HCT116 (cell line): Measurements from ENCODE around the gene INHBE. TPM values are rescaled to one million over a fixed set of nuclear protein-coding genes. Genes with fewer than 3 reads are reported as not detected.
A peak's percentile ranks its signal among the peaks of the same experiment; 100 is the strongest.

Experiments
- ATAC-seq: fragments of 200-7000 bp; cut with Tn5 transposase; 2 replicates; pipeline ENCODE4 v1.9.1; 2020; ENCODE audit warnings: mild to moderate bottlenecking, moderate library complexity
- BruUV-seq: library from RNA; stranded (reverse); fragments of 400-500 nt; replicated peaks from 2 replicates; lab custom pipeline; 2021; lab: Mats Ljungman, UMichigan
- CTCF ChIA-PET: fragments of 300-600 bp; sonication (Branson Sonifier 250); formaldehyde crosslinking; loops from one replicate; lab custom pipeline; 2021; ENCODE audit warnings: antibody characterized with exemption; lab: Charles Lee
- POLR2A ChIA-PET: fragments of 300-600, 350-600 bp; sonication (Branson Sonifier 250); formaldehyde crosslinking; loops from one replicate; lab custom pipeline; 2021; ENCODE audit warnings: antibody characterized with exemption; lab: Charles Lee
- RAD21 ChIA-PET, 2 experiments: fragments of 300-600 bp; sonication (Branson Sonifier 250); formaldehyde crosslinking; loops; one replicate each; lab custom pipeline; 2023; ENCODE audit warnings: low total read pairs in 2 of 2; ENCODE audit not compliant: uncharacterized antibody in 2 of 2, unreplicated experiment in 2 of 2, low non-redundant PET in 1 of 2; lab: Charles Lee
- DNase-seq: peaks from one replicate; pipeline ENCODE4 v3.0.0-alpha.2; 2010; ENCODE audit warnings: low read depth, low spot score
- H2AFZ ChIP-seq: fragments of 200-600 bp; shearing (Covaris generic), sonication (generic); 2 replicates; pipeline ENCODE4 v1.6.1; 2017; ENCODE audit warnings: low read depth, mixed run types, mixed read lengths, antibody characterized with exemption, low read length; ENCODE audit not compliant: poor library complexity, severe bottlenecking
- H3K27ac ChIP-seq: 2 replicates; pipeline ENCODE4 v1.5.1; 2012; ENCODE audit warnings: low read depth, low read length
- H3K27me3 ChIP-seq: fragments of 200-600 bp; sonication (generic); 2 replicates; pipeline ENCODE4 v1.6.1; 2016; ENCODE audit warnings: mixed run types, low read length, mixed read lengths; ENCODE audit not compliant: insufficient read depth
- H3K36me3 ChIP-seq, 2 experiments: fragments of 200-500 bp in 1 of 2; fragments of 200-600 bp in 1 of 2; sonication (Bioruptor generic) in 1 of 2; sonication (generic) in 1 of 2; 2 replicates each; pipeline versions ENCODE4 v1.5.1 to v1.6.1; 2014 to 2016; ENCODE audit warnings: low read length in 2 of 2, inconsistent platforms in 1 of 2, mixed read lengths in 1 of 2, mixed run types in 1 of 2; ENCODE audit not compliant: insufficient read depth in 2 of 2, control insufficient read depth in 1 of 2
- H3K4me1 ChIP-seq, 2 experiments: fragments of 200-600 bp in 1 of 2; sonication (generic) in 1 of 2; 2 replicates each; pipeline versions ENCODE4 v1.5.1 to v1.6.1; 2012 to 2017; ENCODE audit warnings: low read length in 2 of 2, inconsistent platforms in 1 of 2, mild to moderate bottlenecking in 1 of 2, mixed read lengths in 1 of 2, mixed run types in 1 of 2, moderate library complexity in 1 of 2; ENCODE audit not compliant: insufficient read depth in 2 of 2, control insufficient read depth in 1 of 2
- H3K4me2 ChIP-seq: fragments of 200-600 bp; sonication (generic); 2 replicates; pipeline ENCODE4 v1.6.1; 2017; ENCODE audit warnings: mixed run types, low read length, mixed read lengths
- H3K4me3 ChIP-seq, 2 experiments: fragments of 200-600 bp in 1 of 2; sonication (generic) in 1 of 2; replicated peaks in 1 of 2; 2 replicates each; pipeline ENCODE4 v1.5.1; 2011 to 2016; ENCODE audit warnings: low read length in 2 of 2, control low read depth in 1 of 2, low read depth in 1 of 2, mild to moderate bottlenecking in 1 of 2, mixed read lengths in 1 of 2, mixed run types in 1 of 2
- H3K79me2 ChIP-seq: fragments of 200-600 bp; sonication (generic); 2 replicates; pipeline ENCODE4 v1.6.1; 2017; ENCODE audit warnings: mild to moderate bottlenecking, mixed run types, low read length, moderate library complexity, mixed read lengths; ENCODE audit not compliant: insufficient read depth
- H3K9ac ChIP-seq: fragments of 200-600 bp; sonication (generic); 2 replicates; pipeline ENCODE4 v1.6.1; 2016; ENCODE audit warnings: low read length, mixed read lengths
- H3K9me2 ChIP-seq: fragments of 200-600 bp; sonication (generic), shearing (Covaris generic); 2 replicates; pipeline ENCODE4 v1.6.1; 2017; ENCODE audit warnings: mixed run types, mild to moderate bottlenecking, moderate library complexity; ENCODE audit not compliant: insufficient read depth
- H3K9me3 ChIP-seq, 2 experiments: fragments of 200-500 bp in 1 of 2; fragments of 200-600 bp in 1 of 2; sonication (Bioruptor generic) in 1 of 2; sonication (generic) in 1 of 2; 2 replicates each; pipeline ENCODE4 v1.6.1; 2014 to 2017; ENCODE audit warnings: low read length in 2 of 2, mixed read lengths in 2 of 2, inconsistent platforms in 1 of 2, low read depth in 1 of 2, mild to moderate bottlenecking in 1 of 2, mixed run types in 1 of 2, moderate library complexity in 1 of 2; ENCODE audit not compliant: control insufficient read depth in 1 of 2, insufficient read depth in 1 of 2
- H4K20me1 ChIP-seq: fragments of 200-600 bp; sonication (generic), shearing (Covaris generic); 2 replicates; pipeline ENCODE4 v1.6.1; 2017; ENCODE audit warnings: mixed run types, mild to moderate bottlenecking, moderate library complexity; ENCODE audit not compliant: insufficient read depth
- FOSL1 ChIP-seq: IDR thresholded peaks from 2 replicates; pipeline ENCODE4 v1.6.1; 2012; ENCODE audit warnings: low read depth
- POLR2A ChIP-seq: IDR thresholded peaks from 2 replicates; pipeline ENCODE4 v1.7.0; 2011; ENCODE audit warnings: borderline replicate concordance; ENCODE audit not compliant: insufficient read depth, insufficient read length; ENCODE audit errors: extremely low read depth
- POLR2AphosphoS5 ChIP-seq: IDR thresholded peaks from 2 replicates; pipeline ENCODE4 v1.6.1; 2011; ENCODE audit warnings: mild to moderate bottlenecking, low read depth, low read length, moderate library complexity
- RAD21 ChIP-seq: IDR thresholded peaks from 2 replicates; pipeline ENCODE4 v1.6.1; 2012; ENCODE audit warnings: low read depth, mild to moderate bottlenecking
- intact Hi-C: fragments of 100-400 bp; cut with micrococcal nuclease; formaldehyde crosslinking; loops from 2 replicates; pipeline ENCODE4 v1.10.0; 2022
- total RNA-seq: library from RNA; stranded (reverse); gene quantifications from one replicate; pipeline ENCODE4 v1.2.1, GENCODE V29; 2021; ENCODE audit not compliant: unreplicated experiment
- TF ChIP-seq, protein P1 (sequence below), 3 experiments: fragments of 200-600 bp in 1 of 3; sonication (generic) in 1 of 3; IDR thresholded peaks in 2 of 3; conservative IDR thresholded peaks in 1 of 3; 2 replicates each; pipeline ENCODE4 v1.5.1; 2012 to 2017; ENCODE audit warnings: low read depth in 2 of 3, low read length in 2 of 3, antibody characterized with exemption in 1 of 3, borderline replicate concordance in 1 of 3, control low read depth in 1 of 3, mild to moderate bottlenecking in 1 of 3, mixed read lengths in 1 of 3, mixed run types in 1 of 3, moderate library complexity in 1 of 3; ENCODE audit not compliant: insufficient read depth in 1 of 3
- TF ChIP-seq, protein P2 (sequence below): IDR thresholded peaks from 2 replicates; pipeline ENCODE4 v1.6.1; 2011; ENCODE audit warnings: mild to moderate bottlenecking, low read length, moderate library complexity; ENCODE audit not compliant: insufficient replicate concordance; ENCODE audit errors: extremely low read depth

Gene INHBE
- total RNA-seq, 1 experiment from 2014 or later: 0.89 TPM

DNA sequence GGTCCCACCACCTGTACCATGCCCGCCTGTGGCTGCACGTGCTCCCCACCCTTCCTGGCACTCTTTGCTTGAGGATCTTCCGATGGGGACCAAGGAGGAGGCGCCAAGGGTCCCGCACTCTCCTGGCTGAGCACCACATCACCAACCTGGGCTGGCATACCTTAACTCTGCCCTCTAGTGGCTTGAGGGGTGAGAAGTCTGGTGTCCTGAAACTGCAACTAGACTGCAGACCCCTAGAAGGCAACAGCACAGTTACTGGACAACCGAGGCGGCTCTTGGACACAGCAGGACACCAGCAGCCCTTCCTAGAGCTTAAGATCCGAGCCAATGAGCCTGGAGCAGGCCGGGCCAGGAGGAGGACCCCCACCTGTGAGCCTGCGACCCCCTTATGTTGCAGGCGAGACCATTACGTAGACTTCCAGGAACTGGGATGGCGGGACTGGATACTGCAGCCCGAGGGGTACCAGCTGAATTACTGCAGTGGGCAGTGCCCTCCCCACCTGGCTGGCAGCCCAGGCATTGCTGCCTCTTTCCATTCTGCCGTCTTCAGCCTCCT is 1.1 kb downstream of the INHBE start:
- Histone ChIP-seq H4K20me1 (no peaks in the 10 kb centered on the region), H3K9me2 (no peaks in the 10 kb centered on the region), H3K36me3 (no peaks in the 10 kb centered on the region), H3K4me1 (peaks cover 38 to 58% of the 10 kb centered on the region in 2 experiments), H3K4me3 (peak overlapping the region in 1 of 2 experiments; percentile 19; a peak in 2 of 4 replicates), H3K4me2 (peak overlapping the region; percentile 44), H2AFZ (peak overlapping the region; percentile 75), H3K9ac (no peak overlapping the region), H3K27me3 (no peaks in the 10 kb centered on the region), H3K27ac (no peak overlapping the region), H3K79me2 (no peaks in the 10 kb centered on the region), H3K9me3 (no peaks in the 10 kb centered on the region)
- intact Hi-C loops: no loop called here
- no TSS peak for BruUV-seq
- TF ChIP-seq FOSL1: no peak
- TF ChIP-seq, protein P1, sequence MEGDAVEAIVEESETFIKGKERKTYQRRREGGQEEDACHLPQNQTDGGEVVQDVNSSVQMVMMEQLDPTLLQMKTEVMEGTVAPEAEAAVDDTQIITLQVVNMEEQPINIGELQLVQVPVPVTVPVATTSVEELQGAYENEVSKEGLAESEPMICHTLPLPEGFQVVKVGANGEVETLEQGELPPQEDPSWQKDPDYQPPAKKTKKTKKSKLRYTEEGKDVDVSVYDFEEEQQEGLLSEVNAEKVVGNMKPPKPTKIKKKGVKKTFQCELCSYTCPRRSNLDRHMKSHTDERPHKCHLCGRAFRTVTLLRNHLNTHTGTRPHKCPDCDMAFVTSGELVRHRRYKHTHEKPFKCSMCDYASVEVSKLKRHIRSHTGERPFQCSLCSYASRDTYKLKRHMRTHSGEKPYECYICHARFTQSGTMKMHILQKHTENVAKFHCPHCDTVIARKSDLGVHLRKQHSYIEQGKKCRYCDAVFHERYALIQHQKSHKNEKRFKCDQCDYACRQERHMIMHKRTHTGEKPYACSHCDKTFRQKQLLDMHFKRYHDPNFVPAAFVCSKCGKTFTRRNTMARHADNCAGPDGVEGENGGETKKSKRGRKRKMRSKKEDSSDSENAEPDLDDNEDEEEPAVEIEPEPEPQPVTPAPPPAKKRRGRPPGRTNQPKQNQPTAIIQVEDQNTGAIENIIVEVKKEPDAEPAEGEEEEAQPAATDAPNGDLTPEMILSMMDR (IDR thresholded peaks at IDR 0.05 in 2 of 3, conservative IDR thresholded peaks at IDR 0.05 in 1 of 3; ENCODE audit: borderline replicate concordance in 1 of 3, insufficient read depth in 1 of 3, low read depth in 2 of 3, low read length in 2 of 3): peak in 2 of 3 experiments; percentile 79 to 80; a peak in 4 of 6 replicates
- peak; percentile 16; the same call in 1 of the 2 replicates for TF ChIP-seq POLR2AphosphoS5
- ATAC-seq (peak; percentile 62), DNase-seq (no peak)
- ChIA-PET POLR2A (interaction anchor here (1.1 kb wide), 1 partner anchor 29 kb away, joined by 3 read pairs; no protein-coding TSS in a partner anchor), CTCF (interaction anchor here (0.6 to 2.5 kb wide), 12 partner anchors 11 to 270 kb away, joined by 3 to 23 read pairs (median 5); no protein-coding TSS in a partner anchor), RAD21 (no interaction called here)

DNA sequence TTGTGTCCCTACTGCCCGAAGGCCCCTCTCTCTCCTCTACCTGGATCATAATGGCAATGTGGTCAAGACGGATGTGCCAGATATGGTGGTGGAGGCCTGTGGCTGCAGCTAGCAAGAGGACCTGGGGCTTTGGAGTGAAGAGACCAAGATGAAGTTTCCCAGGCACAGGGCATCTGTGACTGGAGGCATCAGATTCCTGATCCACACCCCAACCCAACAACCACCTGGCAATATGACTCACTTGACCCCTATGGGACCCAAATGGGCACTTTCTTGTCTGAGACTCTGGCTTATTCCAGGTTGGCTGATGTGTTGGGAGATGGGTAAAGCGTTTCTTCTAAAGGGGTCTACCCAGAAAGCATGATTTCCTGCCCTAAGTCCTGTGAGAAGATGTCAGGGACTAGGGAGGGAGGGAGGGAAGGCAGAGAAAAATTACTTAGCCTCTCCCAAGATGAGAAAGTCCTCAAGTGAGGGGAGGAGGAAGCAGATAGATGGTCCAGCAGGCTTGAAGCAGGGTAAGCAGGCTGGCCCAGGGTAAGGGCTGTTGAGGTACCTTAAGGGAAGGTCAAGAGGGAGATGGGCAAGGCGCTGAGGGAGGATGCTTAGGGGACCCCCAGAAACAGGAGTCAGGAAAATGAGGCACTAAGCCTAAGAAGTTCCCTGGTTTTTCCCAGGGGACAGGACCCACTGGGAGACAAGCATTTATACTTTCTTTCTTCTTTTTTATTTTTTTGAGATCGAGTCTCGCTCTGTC is 1.8 kb downstream of the INHBE start:
- ChIA-PET CTCF (interaction anchor here (2.1 to 2.5 kb wide), 2 partner anchors 193 to 214 kb away, joined by 12 to 13 read pairs; no protein-coding TSS in a partner anchor), RAD21 (no interaction called here), POLR2A (no interaction called here)
- DNase-seq (no peak), ATAC-seq (no peak)
- no peak overlapping the region for H3K27ac ChIP-seq
- no peak for TF ChIP-seq POLR2A
- TF ChIP-seq RAD21: no peak
- TF ChIP-seq, protein P2, sequence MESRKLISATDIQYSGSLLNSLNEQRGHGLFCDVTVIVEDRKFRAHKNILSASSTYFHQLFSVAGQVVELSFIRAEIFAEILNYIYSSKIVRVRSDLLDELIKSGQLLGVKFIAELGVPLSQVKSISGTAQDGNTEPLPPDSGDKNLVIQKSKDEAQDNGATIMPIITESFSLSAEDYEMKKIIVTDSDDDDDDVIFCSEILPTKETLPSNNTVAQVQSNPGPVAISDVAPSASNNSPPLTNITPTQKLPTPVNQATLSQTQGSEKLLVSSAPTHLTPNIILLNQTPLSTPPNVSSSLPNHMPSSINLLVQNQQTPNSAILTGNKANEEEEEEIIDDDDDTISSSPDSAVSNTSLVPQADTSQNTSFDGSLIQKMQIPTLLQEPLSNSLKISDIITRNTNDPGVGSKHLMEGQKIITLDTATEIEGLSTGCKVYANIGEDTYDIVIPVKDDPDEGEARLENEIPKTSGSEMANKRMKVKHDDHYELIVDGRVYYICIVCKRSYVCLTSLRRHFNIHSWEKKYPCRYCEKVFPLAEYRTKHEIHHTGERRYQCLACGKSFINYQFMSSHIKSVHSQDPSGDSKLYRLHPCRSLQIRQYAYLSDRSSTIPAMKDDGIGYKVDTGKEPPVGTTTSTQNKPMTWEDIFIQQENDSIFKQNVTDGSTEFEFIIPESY: no peak
- TF ChIP-seq POLR2AphosphoS5: no peak
- peaks cover 38 to 65% of the 10 kb centered on the region in 2 experiments for H3K4me1 ChIP-seq
- H3K79me2 ChIP-seq: no peaks in the 10 kb centered on the region
- no peak overlapping the region for H3K4me3 ChIP-seq
- no peaks in the 10 kb centered on the region for H4K20me1 ChIP-seq
- no peak overlapping the region for H3K4me2 ChIP-seq
- no peaks in the 10 kb centered on the region for H3K27me3 ChIP-seq
- no peak overlapping the region for H2AFZ ChIP-seq
- H3K9me3 ChIP-seq: no peaks in the 10 kb centered on the region
- H3K9me2 ChIP-seq: no peaks in the 10 kb centered on the region
- intact Hi-C loops: no loop called here
- H3K9ac ChIP-seq: no peak overlapping the region
- no TSS peak for BruUV-seq
- no peaks in the 10 kb centered on the region for H3K36me3 ChIP-seq
